HG03103 (cell line): ENCODE data around the gene FAM210A.
"Not testable (repeated sequence)": the region's sequence is repeated elsewhere in the genome, so short reads cannot be mapped to it uniquely, and the experiment has no call there.

Experiments
- ATAC-seq: cut with Tn5 transposase; IDR thresholded peaks from one replicate; pipeline ENCODE4 v1.9.1; 2021; ENCODE audit warnings: low read depth; ENCODE audit not compliant: unreplicated experiment

FAM210A gene

GRCh38 chr18:13710414-13710831 is 15.9 kb downstream of the FAM210A start:
- no peak for ATAC-seq

DNA sequence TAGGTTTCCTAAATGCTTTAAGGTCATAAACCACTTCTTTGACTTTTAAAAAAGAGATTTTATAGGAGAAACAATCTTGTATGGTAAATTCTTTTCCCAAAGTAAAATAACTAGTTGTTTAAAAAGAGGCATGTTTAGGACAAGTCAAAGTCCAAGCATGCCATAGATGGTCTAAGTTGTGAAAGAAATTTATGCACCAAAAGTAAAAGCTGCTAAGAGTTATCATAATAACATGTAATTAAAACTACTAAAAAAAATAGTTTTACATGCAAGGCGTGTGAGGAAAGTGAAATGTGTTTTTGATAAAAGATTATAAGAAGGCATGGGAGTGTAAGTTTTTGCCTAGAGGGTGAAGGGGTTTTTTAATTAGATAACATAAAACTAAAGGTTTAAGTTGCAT is 22.5 kb downstream of the FAM210A start:
- no peak for ATAC-seq

DNA sequence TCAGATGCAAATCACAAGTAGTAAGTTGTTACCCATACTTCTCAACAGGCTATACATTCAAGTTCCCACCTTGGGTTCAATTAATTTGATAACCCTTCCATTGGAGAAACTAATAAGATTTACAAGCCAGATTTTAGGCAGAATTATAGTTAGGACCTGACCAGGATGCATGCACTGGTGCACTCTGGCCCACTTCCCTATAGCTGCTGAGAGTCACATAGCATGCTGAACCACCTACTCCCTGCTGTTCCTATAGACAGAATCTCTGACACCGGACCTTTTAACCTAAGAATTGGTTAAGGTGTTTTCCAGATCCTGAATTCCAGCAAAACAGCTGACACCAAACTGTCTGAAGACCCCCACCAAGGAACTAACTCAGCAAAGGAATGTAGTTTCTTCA is 26.2 kb downstream of the FAM210A start:
- ATAC-seq: no peak

DNA sequence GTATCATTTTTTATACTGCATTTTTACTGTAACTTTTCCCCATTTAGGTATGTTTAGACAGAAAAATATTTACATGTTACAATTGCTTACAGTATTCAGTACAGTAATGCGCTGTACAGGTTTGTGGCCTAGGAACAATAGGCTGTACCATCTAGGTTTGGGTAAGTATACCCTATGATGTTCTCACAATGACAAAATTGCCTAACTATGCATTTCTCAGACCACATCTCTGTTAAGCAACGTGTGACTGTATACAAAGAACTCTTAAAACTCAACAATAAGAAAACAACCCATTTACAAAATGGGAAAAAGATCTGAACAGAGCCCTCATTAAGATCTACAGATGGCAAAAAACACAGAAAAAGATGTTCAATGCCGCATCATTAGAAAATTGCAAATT is 29.4 kb downstream of the FAM210A start:
- ATAC-seq: no peak

GRCh38 chr18:13695337-13695736 is 31.0 kb downstream of the FAM210A start:
- not testable (repeated sequence) for ATAC-seq

DNA sequence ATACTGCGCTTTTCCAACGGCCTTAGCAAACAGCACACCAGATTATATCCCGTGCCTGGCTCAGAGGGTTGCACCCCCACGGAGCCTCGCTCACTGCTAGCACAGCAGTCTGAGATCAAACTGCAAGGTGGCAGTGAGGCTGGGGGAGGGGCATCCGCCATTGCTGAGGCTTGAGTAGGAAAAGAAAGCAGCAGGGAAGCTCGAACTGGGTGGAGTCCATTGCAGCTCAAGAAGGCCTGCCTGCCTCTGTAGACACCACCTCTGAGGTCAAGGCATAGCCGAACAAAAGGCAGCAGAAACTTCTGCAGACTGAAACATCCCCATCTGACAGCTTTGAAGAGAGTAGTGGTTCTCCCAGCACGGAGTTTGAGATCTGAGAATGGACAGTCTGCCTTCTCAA is 36.3 kb downstream of the FAM210A start:
- not testable (repeated sequence) for ATAC-seq

GRCh38 chr18:13688191-13689136 is 37.9 kb downstream of the FAM210A start:
- no peak for ATAC-seq

- no peak for ATAC-seq
These were observed 41.8 kb downstream of the FAM210A start for GRCh38 chr18:13684546-13684945.

- no peak for ATAC-seq
These were observed 44.7 kb downstream of the FAM210A start for GRCh38 chr18:13681701-13682100.

DNA sequence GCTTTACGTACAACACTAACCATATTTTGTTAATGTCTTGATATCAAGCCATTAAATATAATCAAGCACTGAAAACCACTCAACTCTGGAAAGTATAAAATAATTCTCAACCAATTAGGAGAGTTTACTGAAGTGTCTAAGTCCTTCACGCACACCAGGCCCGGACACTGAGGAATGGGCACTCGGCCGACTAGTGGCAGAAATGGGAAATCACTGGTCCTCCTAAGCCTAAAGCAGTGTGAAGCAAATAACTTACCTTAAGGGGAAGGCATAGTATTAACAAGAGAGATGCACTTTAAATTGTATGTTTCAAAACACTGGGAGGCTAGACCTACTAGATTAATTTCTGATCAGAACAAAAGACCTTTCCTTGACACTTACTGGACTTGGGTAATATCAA is 45.7 kb downstream of the FAM210A start:
- no peak for ATAC-seq

- not testable (repeated sequence) for ATAC-seq
These were observed 49.0 kb downstream of the FAM210A start for GRCh38 chr18:13677350-13677749.

DNA sequence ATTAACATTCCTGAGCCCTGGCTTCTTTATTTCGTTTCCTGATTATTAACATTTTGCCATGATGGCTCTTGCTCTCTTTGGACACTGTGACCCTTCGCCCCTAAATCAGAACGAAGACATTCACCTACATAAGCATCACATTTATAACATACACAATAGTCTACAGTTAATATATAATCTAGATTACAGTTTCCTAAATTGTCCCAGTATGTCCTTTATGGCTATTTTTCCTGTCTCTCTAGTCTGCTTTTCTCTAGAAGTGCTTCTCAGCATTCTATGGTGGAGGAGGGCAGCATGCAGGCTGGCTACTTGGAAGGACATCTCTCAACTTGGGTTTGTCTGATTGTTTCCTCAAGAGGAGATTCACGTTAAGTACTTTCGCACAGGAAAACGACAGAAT is 49.9 kb downstream of the FAM210A start:
- no peak for ATAC-seq

DNA sequence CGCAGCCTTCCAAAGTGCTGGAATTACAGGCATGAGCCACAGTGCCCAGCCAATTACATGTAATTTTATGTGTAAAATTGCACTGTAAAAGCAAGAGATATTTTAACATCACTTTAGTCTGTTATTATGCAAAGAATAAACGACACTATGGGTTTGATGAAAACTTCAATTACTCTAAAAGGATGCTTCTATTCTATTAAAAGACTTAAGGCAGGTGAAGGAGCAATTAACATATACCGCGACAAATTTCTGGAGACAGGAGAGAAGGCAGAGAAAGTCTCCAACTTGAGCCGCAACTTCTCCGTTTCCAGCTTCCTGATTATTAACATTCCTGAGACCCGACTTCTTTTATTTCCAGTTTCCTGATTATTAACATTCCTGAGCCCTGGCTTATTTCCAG is 53.7 kb downstream of the FAM210A start:
- no peak for ATAC-seq

DNA sequence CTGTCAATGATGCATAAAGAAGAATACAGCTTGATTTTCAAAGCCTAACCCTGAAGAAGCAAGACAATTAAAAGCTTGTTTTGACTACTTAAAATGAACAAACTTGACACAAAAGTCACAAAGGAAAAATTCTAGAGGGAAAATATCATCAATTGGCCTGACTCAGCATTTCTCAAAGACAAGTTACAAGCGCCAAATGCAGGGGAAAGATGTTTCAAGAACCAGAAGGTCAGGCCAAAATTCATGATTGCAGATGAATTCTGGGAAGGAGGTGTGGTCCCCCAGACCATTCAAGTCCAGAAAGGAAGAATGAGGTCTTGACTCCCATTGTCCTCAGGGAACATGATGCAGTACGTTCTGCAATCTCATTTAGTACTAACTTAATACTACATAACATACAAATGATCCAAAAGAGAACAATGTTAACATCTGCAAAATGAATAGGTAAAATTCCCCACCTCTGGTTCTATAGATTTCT is 64.5 kb downstream of the FAM210A start:
- no peak for ATAC-seq

DNA sequence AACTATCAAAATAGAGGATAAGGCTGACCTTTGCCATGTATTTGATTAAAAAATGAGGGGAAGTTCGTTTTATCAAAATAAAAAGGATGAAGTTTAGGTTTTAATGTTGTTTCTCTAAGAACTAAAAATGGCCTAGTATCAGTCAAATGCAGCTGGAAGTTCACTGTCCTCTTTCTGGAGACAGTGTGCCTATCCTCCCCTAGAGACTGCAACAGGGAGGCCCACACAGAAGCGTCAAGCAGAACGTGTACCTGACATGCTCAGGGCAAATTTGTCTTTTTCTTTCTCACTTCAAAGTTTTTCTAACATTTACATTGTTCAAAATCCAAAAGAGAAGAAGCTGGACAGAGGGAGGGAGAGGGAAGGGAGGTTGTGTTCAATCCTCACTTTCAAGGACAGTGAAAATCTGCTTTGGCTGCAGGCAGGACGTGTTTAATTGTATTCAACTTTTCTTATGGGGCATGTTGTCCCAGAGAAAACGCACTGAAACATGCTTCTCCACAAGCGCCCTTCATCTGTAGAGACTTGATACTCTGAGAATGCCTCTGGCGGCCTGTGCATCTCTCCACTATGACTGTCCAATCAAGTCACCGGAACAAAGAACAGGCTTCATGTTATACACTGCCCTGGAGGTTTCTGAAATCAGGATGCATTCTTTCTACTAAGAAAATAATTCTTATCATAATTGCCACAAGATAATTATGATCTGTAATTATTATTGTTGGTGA is 65.1 kb downstream of the FAM210A start:
- no peak for ATAC-seq

- ATAC-seq: no peak
These were observed 65.8 kb downstream of the FAM210A start for GRCh38 chr18:13660510-13660909.

DNA sequence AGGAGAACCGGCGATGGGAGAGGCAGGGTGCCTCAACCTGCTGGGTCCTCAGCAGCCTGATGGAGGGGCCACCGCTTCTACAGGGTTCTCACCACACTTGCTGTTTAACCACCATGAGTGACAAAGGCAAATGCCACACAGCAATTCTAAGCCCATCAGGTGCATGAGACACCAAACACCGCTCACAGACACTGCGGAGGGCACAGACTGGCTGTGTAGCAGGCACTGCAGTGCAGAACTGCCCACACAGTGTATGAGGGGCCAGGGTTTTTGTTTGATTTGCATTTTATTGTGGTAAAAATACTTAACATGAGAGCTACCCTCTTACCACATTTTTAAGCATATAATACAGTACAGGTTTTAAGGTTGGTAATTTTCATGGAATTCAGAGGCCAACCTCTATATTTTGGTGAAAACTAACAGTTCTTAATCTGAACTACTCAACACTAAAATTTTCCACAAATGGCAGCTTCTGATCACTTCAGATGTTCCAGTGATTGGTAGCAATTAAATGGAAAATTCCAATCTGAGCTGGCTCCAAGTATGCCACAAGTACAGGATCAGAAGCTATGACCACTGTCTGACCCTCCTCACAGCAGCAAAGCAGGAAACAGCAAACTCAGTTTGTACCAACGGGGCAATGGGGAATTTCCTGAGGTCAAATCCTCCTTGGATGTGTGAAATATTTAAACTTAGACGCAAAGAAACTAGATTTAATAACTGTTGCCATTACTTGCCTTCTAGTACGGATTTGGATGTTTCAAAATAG is 67.7 kb downstream of the FAM210A start:
- no peak for ATAC-seq

DNA sequence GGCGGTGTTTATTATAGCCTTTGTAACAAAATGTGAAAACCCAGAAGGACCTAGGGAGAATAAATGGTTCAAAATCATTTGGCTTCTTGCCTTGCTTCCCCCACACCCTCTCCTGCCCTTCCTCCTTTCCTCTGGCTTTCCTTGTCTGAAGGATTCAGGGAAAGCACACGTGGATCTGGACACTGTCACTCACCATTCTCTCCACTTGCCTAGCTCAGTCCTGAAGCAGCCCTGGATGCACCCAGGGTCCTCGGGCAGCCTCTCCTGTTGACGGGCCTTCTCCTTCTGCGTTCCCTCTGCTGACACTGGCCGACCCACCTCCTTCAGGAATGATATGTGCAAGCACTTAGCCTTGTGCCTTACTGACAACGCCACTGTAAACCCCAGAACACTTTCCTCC is 68.4 kb downstream of the FAM210A start:
- no peak for ATAC-seq

- no peak for ATAC-seq
These were observed 72.5 kb downstream of the FAM210A start for GRCh38 chr18:13653746-13654433.
